HepG2 (cell line): Measurements from ENCODE around the gene DNAJC1. TPM values are rescaled to one million over a fixed set of nuclear protein-coding genes. Genes with fewer than 3 reads are reported as not detected.

Source experiments
- ATAC-seq: fragments of 200-7000 bp; cut with Tn5 transposase; 3 replicates; pipeline ENCODE4 v1.9.1; 2020; ENCODE audit warnings: mild to moderate bottlenecking, moderate library complexity
- BruUV-seq: library from RNA; stranded (reverse); fragments of 400-500 nt; replicated peaks from 2 replicates; lab custom pipeline; 2021; lab: Mats Ljungman, UMichigan
- CTCF ChIA-PET: fragments of 300-600 bp; formaldehyde crosslinking; extraction: SDS; loops from one replicate; lab custom pipeline; 2021; ENCODE audit warnings: low total read pairs, inconsistent platforms, low intra/inter-chr PET ratio; lab: Yijun Ruan, JAX
- POLR2A ChIA-PET: fragments of 350-600 bp; sonication (Branson Sonifier 250); formaldehyde crosslinking; loops from one replicate; lab custom pipeline; 2020; ENCODE audit warnings: antibody characterized with exemption, inconsistent platforms; lab: Yijun Ruan, JAX
- DNase-seq: peaks from one replicate; pipeline ENCODE4 v3.0.0-alpha.2; 2015; ENCODE audit warnings: low spot score
- FAIRE-seq: peaks from 3 replicates; lab custom pipeline; 2011; peaks lifted over from hg19 to GRCh38; lab: Jason Lieb, UNC
- H2AFZ ChIP-seq: one replicate; pipeline ENCODE4 v1.6.1; 2011; ENCODE audit warnings: low read length, inconsistent platforms
- H3K27ac ChIP-seq: fragments of 300-600 bp; 3 replicates; pipeline ENCODE4 v1.8.0; 2011; ENCODE audit warnings: mixed run types, mild to moderate bottlenecking, mixed read lengths, low read length, inconsistent platforms; ENCODE audit not compliant: insufficient read depth; ENCODE audit errors: extremely low read length
- H3K27me3 ChIP-seq, 2 experiments: fragments of 200-600 bp in 1 of 2; 2 replicates in 1 of 2; 3 replicates in 1 of 2; pipeline versions ENCODE4 v1.6.0 to v1.8.0; 2011; ENCODE audit warnings: low read length in 2 of 2, mild to moderate bottlenecking in 2 of 2, moderate library complexity in 2 of 2, inconsistent platforms in 1 of 2; ENCODE audit not compliant: insufficient read depth in 2 of 2, control insufficient read depth in 1 of 2
- H3K36me3 ChIP-seq, 2 experiments: fragments of 200-600 bp in 1 of 2; replicated peaks in 1 of 2; 2 replicates in 1 of 2; 3 replicates in 1 of 2; pipeline versions ENCODE4 v1.5.1 to v1.8.0; 2011; ENCODE audit warnings: low read length in 2 of 2, inconsistent platforms in 1 of 2; ENCODE audit not compliant: insufficient read depth in 2 of 2, control insufficient read depth in 1 of 2
- H3K4me1 ChIP-seq: 2 replicates; pipeline ENCODE4 v1.5.1; 2012; ENCODE audit warnings: low read length, inconsistent platforms; ENCODE audit not compliant: insufficient read depth
- H3K4me2 ChIP-seq: 2 replicates; pipeline ENCODE4 v1.6.0; 2011; ENCODE audit warnings: low read depth, low read length, inconsistent platforms
- H3K4me3 ChIP-seq, 3 experiments: fragments of 200-600 bp in 1 of 3; sonication (generic), shearing (Covaris generic) in 1 of 3; replicated peaks in 1 of 3; 2 replicates each; pipeline ENCODE4 v1.5.1; 2011 to 2016; ENCODE audit warnings: low read length in 3 of 3, inconsistent platforms in 2 of 3, low read depth in 2 of 3, mild to moderate bottlenecking in 2 of 3, control low read depth in 1 of 3, mixed read lengths in 1 of 3; ENCODE audit not compliant: insufficient read depth in 1 of 3
- H3K79me2 ChIP-seq: one replicate; pipeline ENCODE4 v1.6.1; 2011; ENCODE audit warnings: low read length, inconsistent platforms; ENCODE audit not compliant: insufficient read depth
- H3K9ac ChIP-seq: 2 replicates; pipeline ENCODE4 v1.6.0; 2011; ENCODE audit warnings: mild to moderate bottlenecking, low read depth, low read length, inconsistent platforms; ENCODE audit not compliant: insufficient read depth
- H3K9me3 ChIP-seq: 2 replicates; pipeline ENCODE4 v1.5.1; 2012; ENCODE audit warnings: mild to moderate bottlenecking, low read length
- H4K20me1 ChIP-seq: 2 replicates; pipeline ENCODE4 v1.6.0; 2011; ENCODE audit warnings: inconsistent platforms, mild to moderate bottlenecking, low read length, moderate library complexity; ENCODE audit not compliant: insufficient read depth
- CBFB ChIP-seq: sonication (generic); formaldehyde crosslinking; IDR thresholded peaks from 2 replicates; pipeline ENCODE4 v1.4.0; 2020; ENCODE audit warnings: missing genetic modification reagents
- IKZF4 ChIP-seq: sonication (generic); formaldehyde crosslinking; IDR thresholded peaks from 2 replicates; pipeline ENCODE4 v1.5.1; 2020; ENCODE audit warnings: borderline replicate concordance, mild to moderate bottlenecking, low read depth, missing genetic modification reagents; ENCODE audit errors: not compliant biosample characterization
- KLF9 ChIP-seq: IDR thresholded peaks from 2 replicates; pipeline ENCODE4 v1.6.1; 2016; ENCODE audit warnings: low read depth
- MAFK ChIP-seq, 2 experiments: IDR thresholded peaks in 1 of 2; conservative IDR thresholded peaks in 1 of 2; 2 replicates each; pipeline ENCODE4 v1.6.1; 2011; ENCODE audit warnings: improper control_type of control experiment in 2 of 2, low read length in 2 of 2
- NR2F1 ChIP-seq, 2 experiments: fragments of 450-650 bp in 1 of 2; formaldehyde crosslinking in 1 of 2; IDR thresholded peaks; 2 replicates each; pipeline versions ENCODE4 v1.5.0 to v1.6.1; 2016 to 2020; ENCODE audit warnings: mild to moderate bottlenecking in 1 of 2, missing compliant biosample characterization in 1 of 2, missing genetic modification reagents in 1 of 2, moderate library complexity in 1 of 2
- ZNF230 ChIP-seq: sonication (generic); formaldehyde crosslinking; IDR thresholded peaks from 2 replicates; pipeline ENCODE4 v1.4.0; 2020; ENCODE audit warnings: mild to moderate bottlenecking, missing genetic modification reagents
- ZNF263 ChIP-seq: sonication (generic); formaldehyde crosslinking; IDR thresholded peaks from 2 replicates; pipeline ENCODE4 v1.4.0; 2020; ENCODE audit warnings: missing genetic modification reagents
- ZNF850 ChIP-seq: sonication (generic); formaldehyde crosslinking; conservative IDR thresholded peaks from 2 replicates; pipeline ENCODE4 v1.9.0; 2021; ENCODE audit warnings: mild to moderate bottlenecking, missing genetic modification reagents
- in situ Hi-C: cut with HindIII; loops from 2 replicates; pipeline ENCODE4 v1.10.0; 2017; ENCODE audit warnings: low pct_unique_long_range_greater_than_20kb; ENCODE audit not compliant: extremely low pct_ligation_motif_present
- intact Hi-C: fragments of 100-400 bp; cut with micrococcal nuclease; formaldehyde crosslinking; loops from one replicate; pipeline ENCODE4 v1.10.0; 2022; ENCODE audit not compliant: unreplicated experiment
- polyA plus RNA-seq, 8 experiments: library from polyadenylated mRNA; depleted of rRNA in 3 of 8; stranded (reverse) in 7 of 8; unstranded in 1 of 8; fragments of >200 nt; fragmentation: Illumina TruSeq in 4 of 8; extraction: Trizol in 4 of 8; gene quantifications; 2 replicates each; pipeline versions ENCODE4 v1.2.1 to v1.2.3, GENCODE V29; 2011 to 2016; ENCODE audit warnings: low read depth in 4 of 8, missing spikeins in 1 of 8, mixed read lengths in 1 of 8; ENCODE audit not compliant: insufficient read depth in 1 of 8
- total RNA-seq, 5 experiments: library from RNA; depleted of rRNA; stranded (reverse); fragments of >200 nt; fragmentation: Illumina TruSeq; extraction: Trizol; gene quantifications; 2 replicates each; pipeline ENCODE4 v1.2.3, GENCODE V29; 2016; ENCODE audit warnings: low read depth in 1 of 5
- TF ChIP-seq, protein P1 (sequence below): sonication (generic); formaldehyde crosslinking; conservative IDR thresholded peaks from 2 replicates; pipeline ENCODE4 v1.8.0; 2022; ENCODE audit warnings: low read depth, missing genetic modification reagents
- TF ChIP-seq, protein P2 (sequence below): sonication (generic); formaldehyde crosslinking; IDR thresholded peaks from 2 replicates; pipeline ENCODE4 v1.4.0; 2020; ENCODE audit warnings: mild to moderate bottlenecking, missing genetic modification reagents
- TF ChIP-seq, protein P3 (sequence below): fragments of 450-650 bp; IDR thresholded peaks from 2 replicates; pipeline ENCODE4 v1.6.1; 2017

Gene DNAJC1
- total and polyA plus RNA-seq, 2 of the 13 experiments (the other 11 are each of a cell fraction or from before 2014, with no cell fraction given), result 9.9 to 16.6 TPM

- FAIRE-seq, result no peak
- H3K36me3 ChIP-seq, result no peaks in the 10 kb centered on the region
- H3K79me2 ChIP-seq, result no peaks in the 10 kb centered on the region
- H2AFZ ChIP-seq, result no peak overlapping the region
- CTCF ChIA-PET, result no interaction called here
- no TSS peak for BruUV-seq
- DNase-seq, result no peak
- no peak overlapping the region for H3K4me3 ChIP-seq
- no peaks in the 10 kb centered on the region for H4K20me1 ChIP-seq
- H3K4me2 ChIP-seq, result no peak overlapping the region
- POLR2A ChIA-PET, result no interaction called here
- no peaks in the 10 kb centered on the region for H3K4me1 ChIP-seq
- no peak for TF ChIP-seq ZNF263 (CRISPR knock-in tag)
- TF ChIP-seq, protein P1, sequence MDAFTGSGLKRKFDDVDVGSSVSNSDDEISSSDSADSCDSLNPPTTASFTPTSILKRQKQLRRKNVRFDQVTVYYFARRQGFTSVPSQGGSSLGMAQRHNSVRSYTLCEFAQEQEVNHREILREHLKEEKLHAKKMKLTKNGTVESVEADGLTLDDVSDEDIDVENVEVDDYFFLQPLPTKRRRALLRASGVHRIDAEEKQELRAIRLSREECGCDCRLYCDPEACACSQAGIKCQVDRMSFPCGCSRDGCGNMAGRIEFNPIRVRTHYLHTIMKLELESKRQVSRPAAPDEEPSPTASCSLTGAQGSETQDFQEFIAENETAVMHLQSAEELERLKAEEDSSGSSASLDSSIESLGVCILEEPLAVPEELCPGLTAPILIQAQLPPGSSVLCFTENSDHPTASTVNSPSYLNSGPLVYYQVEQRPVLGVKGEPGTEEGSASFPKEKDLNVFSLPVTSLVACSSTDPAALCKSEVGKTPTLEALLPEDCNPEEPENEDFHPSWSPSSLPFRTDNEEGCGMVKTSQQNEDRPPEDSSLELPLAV (CRISPR knock-in tag), result no peak
- TF ChIP-seq ZNF230 (CRISPR knock-in tag), result no peak
- no peak for TF ChIP-seq ZNF850
- no peak for TF ChIP-seq NR2F1 (CRISPR knock-in tag; IDR thresholded peaks at IDR 0.05)
- TF ChIP-seq IKZF4, result no peak
- TF ChIP-seq, protein P2, sequence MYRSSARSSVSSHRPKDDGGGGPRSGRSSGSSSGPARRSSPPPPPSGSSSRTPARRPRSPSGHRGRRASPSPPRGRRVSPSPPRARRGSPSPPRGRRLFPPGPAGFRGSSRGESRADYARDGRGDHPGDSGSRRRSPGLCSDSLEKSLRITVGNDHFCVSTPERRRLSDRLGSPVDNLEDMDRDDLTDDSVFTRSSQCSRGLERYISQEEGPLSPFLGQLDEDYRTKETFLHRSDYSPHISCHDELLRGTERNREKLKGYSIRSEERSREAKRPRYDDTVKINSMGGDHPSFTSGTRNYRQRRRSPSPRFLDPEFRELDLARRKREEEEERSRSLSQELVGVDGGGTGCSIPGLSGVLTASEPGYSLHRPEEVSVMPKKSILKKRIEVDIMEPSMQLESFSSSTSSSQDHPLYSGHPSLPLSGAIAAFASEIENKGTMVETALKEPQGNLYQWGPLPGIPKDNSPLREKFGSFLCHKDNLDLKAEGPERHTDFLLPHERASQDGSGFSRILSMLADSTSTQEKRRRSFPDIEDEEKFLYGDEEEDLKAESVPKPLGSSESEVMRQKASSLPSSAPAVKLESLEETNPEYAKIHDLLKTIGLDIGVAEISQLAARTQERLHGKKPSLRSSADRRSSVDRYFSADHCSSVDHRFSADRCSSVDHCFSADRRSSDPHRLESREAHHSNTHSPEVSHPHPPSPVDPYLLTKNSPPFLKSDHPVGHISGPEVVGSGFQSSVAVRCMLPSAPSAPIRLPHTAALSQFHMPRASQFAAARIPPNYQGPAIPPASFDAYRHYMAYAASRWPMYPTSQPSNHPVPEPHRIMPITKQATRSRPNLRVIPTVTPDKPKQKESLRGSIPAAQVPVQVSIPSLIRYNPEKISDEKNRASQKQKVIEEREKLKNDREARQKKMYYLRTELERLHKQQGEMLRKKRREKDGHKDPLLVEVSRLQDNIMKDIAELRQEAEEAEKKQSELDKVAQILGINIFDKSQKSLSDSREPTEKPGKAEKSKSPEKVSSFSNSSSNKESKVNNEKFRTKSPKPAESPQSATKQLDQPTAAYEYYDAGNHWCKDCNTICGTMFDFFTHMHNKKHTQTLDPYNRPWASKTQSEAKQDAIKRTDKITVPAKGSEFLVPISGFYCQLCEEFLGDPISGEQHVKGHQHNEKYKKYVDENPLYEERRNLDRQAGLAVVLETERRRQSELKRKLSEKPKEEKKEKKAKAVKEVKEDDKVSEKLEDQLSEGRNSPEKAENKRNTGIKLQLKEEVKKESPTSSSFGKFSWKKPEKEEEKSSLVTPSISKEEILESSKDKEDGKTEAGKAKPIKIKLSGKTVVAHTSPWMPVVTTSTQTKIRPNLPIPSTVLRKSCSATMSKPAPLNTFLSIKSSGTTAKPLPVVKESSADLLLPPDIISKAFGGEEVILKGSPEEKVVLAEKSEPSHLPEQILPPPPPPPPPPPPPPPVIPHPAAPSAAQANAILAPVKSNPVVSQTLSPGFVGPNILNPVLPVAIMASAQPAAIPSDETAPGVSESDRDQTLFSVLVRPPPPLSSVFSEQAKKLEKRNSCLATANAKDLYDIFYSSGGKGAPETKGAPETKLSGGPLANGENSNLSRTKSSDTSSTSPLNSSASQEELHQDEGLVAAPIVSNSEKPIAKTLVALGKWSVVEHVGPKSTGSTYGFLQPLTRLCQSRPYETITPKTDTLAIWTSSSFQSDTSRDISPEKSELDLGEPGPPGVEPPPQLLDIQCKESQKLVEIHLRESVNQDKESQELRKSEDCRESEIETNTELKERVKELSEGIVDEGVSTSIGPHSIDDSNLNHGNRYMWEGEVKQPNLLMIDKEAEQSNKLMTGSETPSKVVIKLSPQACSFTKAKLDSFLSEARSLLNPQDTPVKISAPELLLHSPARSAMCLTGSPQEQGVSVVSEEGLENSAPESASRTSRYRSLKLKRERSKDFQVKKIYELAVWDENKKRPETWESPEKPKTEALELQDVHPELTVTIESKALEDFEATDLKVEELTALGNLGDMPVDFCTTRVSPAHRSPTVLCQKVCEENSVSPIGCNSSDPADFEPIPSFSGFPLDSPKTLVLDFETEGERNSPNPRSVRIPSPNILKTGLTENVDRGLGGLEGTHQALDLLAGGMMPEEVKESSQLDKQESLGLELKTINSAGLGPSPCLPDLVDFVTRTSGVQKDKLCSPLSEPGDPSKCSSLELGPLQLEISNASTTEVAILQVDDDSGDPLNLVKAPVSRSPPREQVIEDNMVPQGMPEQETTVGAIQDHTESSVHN (CRISPR knock-in tag), result no peak
- TF ChIP-seq, protein P3, sequence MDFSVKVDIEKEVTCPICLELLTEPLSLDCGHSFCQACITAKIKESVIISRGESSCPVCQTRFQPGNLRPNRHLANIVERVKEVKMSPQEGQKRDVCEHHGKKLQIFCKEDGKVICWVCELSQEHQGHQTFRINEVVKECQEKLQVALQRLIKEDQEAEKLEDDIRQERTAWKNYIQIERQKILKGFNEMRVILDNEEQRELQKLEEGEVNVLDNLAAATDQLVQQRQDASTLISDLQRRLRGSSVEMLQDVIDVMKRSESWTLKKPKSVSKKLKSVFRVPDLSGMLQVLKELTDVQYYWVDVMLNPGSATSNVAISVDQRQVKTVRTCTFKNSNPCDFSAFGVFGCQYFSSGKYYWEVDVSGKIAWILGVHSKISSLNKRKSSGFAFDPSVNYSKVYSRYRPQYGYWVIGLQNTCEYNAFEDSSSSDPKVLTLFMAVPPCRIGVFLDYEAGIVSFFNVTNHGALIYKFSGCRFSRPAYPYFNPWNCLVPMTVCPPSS, result no peak
- TF ChIP-seq KLF9 (CRISPR knock-in tag), result no peak
- no peak for TF ChIP-seq MAFK (conservative IDR thresholded peaks at IDR 0.05 in 1 of 2, IDR thresholded peaks at IDR 0.05 in 1 of 2; ENCODE audit: low read length in 2 of 2)
- no peak for TF ChIP-seq CBFB
- in situ Hi-C loops (no loop called here), intact Hi-C loops (no loop called here)
- H3K9me3 ChIP-seq, result no peaks in the 10 kb centered on the region
- no peak overlapping the region for H3K9ac ChIP-seq
- no peak overlapping the region for H3K27ac ChIP-seq
- no peak for ATAC-seq
- no peaks in the 10 kb centered on the region for H3K27me3 ChIP-seq
Measured at GRCh38 chr10:21964983-21965665, 38.4 kb downstream of the DNAJC1 start.
